PC-3 (cell line): ENCODE data around the gene TNPO2.

Experiments used
- CTCF ChIP-seq: fragments of 300-600 bp; sonication (generic); conservative IDR thresholded peaks from 2 replicates; pipeline ENCODE4 v1.5.1; 2017; ENCODE audit warnings: antibody characterized with exemption, low read depth, mild to moderate bottlenecking, low read length
- EZH2 ChIP-seq: fragments of 300-600 bp; sonication (generic); IDR thresholded peaks from one replicate; pipeline ENCODE4 v1.6.1; 2017; ENCODE audit warnings: antibody characterized with exemption, mild to moderate bottlenecking, low read length; ENCODE audit not compliant: unreplicated experiment

GRCh38 chr19:12731337-12731736 is 7.6 kb upstream of the TNPO2 start:
- no peak for TF ChIP-seq CTCF
- no peak for TF ChIP-seq EZH2
